Measurements from ENCODE around the gene NCAM1.

The NCAM1 gene

DNA sequence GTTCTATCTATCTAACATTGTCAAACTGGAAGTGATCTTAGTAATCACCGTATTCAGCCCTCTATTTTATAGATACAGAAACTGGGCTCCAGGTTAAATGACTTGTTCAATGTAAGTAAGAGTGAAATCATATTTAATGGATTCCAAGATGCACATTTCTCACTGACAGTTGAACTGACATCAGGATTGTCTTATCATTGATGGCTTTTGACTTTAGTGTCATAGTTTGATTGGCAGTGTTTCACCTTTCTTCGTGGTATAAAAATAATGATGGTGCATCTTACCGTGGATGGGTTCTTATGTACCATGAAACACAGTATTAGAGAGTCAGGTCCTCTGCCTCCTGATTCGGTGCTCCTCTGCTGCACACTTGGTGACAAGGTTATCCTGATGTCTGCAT, 123.1 kb downstream of the NCAM1 start:
- no peak for TF ChIP-seq Cebpa-rat (IDR thresholded peaks at IDR 0.05)
- Histone ChIP-seq H3K36me3 (no peaks in the 10 kb centered on the region), H4K20me1 (no peaks in the 10 kb centered on the region), H3K9ac (no peak overlapping the region), H3K9me3 (replicated peaks in 1 of 11) (no peaks in the 10 kb centered on the region), H3K4me2 (no peak overlapping the region), H3K27ac (no peak overlapping the region), H3K27me3 (no peaks in the 10 kb centered on the region), H3K4me1 (peaks cover 0 to 12% (median 10%) of the 10 kb centered on the region in 10 experiments; a peak in 13 of 20 replicates), H3K4me3 (no peak overlapping the region)

DNA sequence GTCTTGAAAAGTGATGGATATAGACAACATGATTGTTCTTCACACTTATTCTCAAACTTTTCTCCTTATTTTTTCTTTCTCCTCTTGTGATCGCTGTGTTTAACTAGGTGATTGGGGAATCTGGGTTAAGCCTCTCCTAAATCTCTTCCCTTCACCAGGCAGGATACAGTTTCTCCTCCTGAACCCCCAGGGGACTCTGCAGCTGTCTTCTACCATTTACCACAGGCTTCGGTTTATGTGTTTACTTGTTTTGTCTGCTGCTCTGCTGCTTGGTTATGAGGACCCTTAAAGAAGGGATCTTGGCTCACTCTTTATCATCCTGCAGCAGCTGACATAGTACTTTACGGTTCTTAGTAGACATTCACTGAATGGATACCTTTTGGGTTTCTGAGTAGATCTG, 124.2 kb downstream of the NCAM1 start:
- TF ChIP-seq Cebpa-rat (IDR thresholded peaks at IDR 0.05): no peak
- Histone ChIP-seq H3K9me3 (replicated peaks in 1 of 11) (no peaks in the 10 kb centered on the region), H3K9ac (no peak overlapping the region), H3K36me3 (no peaks in the 10 kb centered on the region), H4K20me1 (no peaks in the 10 kb centered on the region), H3K4me3 (no peak overlapping the region), H3K4me1 (peaks cover 0 to 12% (median 10%) of the 10 kb centered on the region in 10 experiments; a peak in 13 of 20 replicates), H3K27ac (no peak overlapping the region), H3K4me2 (peak overlapping the region in 8 of 11 experiments; percentile 1 to 67 (median 48); a peak in 13 of 22 replicates), H3K27me3 (no peaks in the 10 kb centered on the region)

DNA sequence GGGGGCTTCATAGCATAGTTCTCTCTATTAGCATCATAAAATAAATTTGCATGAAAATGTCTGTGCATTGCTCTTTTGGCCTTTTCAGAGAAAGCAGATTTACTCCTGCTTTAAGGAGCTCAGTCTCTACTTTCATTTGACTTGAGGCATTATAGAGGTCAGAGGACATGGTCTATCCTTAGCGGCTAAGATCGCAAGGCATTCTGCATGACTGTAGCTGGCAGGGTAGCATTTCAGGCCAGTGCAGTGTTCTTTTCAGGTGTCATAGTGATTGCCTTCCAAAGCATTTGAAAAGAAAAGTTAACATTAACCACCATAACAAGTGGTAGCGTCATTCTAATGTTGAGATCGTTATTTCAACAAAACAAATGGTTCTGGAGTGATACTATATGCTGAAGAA, 126.5 kb downstream of the NCAM1 start:
- Histone ChIP-seq H3K9me3 (replicated peaks in 1 of 11) (no peaks in the 10 kb centered on the region), H3K4me3 (no peak overlapping the region), H3K36me3 (no peaks in the 10 kb centered on the region), H3K4me1 (peaks cover 0 to 12% (median 11%) of the 10 kb centered on the region in 10 experiments; a peak in 15 of 20 replicates), H3K27ac (no peak overlapping the region), H3K27me3 (no peaks in the 10 kb centered on the region), H3K4me2 (no peak overlapping the region), H3K9ac (no peak overlapping the region), H4K20me1 (no peaks in the 10 kb centered on the region)
- TF ChIP-seq Cebpa-rat (IDR thresholded peaks at IDR 0.05): no peak

- TF ChIP-seq Cebpa-rat (IDR thresholded peaks at IDR 0.05): no peak
- no peak overlapping the region for H3K9ac ChIP-seq
- no peaks in the 10 kb centered on the region for H3K36me3 ChIP-seq
- H3K4me2 ChIP-seq: peak overlapping the region in 1 of 11 experiments; percentile 18; a peak in 1 of 22 replicates
- no peak overlapping the region for H3K4me3 ChIP-seq
- H3K27ac ChIP-seq: no peak overlapping the region
- H3K9me3 ChIP-seq (replicated peaks in 1 of 11): no peaks in the 10 kb centered on the region
- H3K27me3 ChIP-seq: no peaks in the 10 kb centered on the region
- no peaks in the 10 kb centered on the region for H4K20me1 ChIP-seq
- peaks cover 0 to 11% (median 3%) of the 10 kb centered on the region in 10 experiments; a peak in 15 of 20 replicates for H3K4me1 ChIP-seq
Measured at GRCh38 chr11:113090716-113091480, 129.7 kb downstream of the NCAM1 start.

GRCh38 chr11:113091481-113091780, 130.2 kb downstream of the NCAM1 start:
- Histone ChIP-seq H4K20me1 (no peaks in the 10 kb centered on the region), H3K4me3 (no peak overlapping the region), H3K36me3 (no peaks in the 10 kb centered on the region), H3K27ac (no peak overlapping the region), H3K9ac (no peak overlapping the region), H3K27me3 (no peaks in the 10 kb centered on the region), H3K9me3 (replicated peaks in 1 of 11) (no peaks in the 10 kb centered on the region), H3K4me2 (peak overlapping the region in 1 of 11 experiments; percentile 18; a peak in 1 of 22 replicates), H3K4me1 (peaks cover 0 to 11% (median 0%) of the 10 kb centered on the region in 10 experiments; a peak in 2 of 20 replicates)
- no peak for TF ChIP-seq Cebpa-rat (IDR thresholded peaks at IDR 0.05)

DNA sequence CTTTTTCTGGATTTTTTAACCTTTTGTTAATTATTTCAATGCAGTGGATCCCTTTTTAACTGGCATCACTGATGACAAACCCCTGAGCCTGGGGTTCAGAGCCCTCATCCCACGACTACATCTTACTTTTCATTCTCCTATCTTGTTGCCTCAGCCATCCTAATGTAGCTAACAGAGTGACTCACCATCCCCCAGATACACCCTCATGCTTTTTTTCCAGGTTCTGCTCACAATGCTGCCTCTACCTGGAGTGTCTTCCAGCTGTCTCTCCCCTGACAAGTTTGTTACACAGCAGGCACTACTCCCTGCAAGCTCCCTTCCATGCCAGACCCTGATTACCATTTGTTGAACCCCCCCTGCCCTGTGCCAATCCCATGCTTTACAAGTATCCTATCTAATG, 135.4 kb downstream of the NCAM1 start:
- Histone ChIP-seq H3K4me2 (no peak overlapping the region), H3K36me3 (no peaks in the 10 kb centered on the region), H3K9ac (no peak overlapping the region), H3K27ac (no peak overlapping the region), H3K27me3 (no peaks in the 10 kb centered on the region), H3K4me3 (no peak overlapping the region), H3K9me3 (replicated peaks in 1 of 11) (no peaks in the 10 kb centered on the region), H3K4me1 (peaks cover 0 to under 1% (median 0%) of the 10 kb centered on the region in 10 experiments; a peak in 1 of 20 replicates), H4K20me1 (no peaks in the 10 kb centered on the region)
- no peak for TF ChIP-seq Cebpa-rat (IDR thresholded peaks at IDR 0.05)

DNA sequence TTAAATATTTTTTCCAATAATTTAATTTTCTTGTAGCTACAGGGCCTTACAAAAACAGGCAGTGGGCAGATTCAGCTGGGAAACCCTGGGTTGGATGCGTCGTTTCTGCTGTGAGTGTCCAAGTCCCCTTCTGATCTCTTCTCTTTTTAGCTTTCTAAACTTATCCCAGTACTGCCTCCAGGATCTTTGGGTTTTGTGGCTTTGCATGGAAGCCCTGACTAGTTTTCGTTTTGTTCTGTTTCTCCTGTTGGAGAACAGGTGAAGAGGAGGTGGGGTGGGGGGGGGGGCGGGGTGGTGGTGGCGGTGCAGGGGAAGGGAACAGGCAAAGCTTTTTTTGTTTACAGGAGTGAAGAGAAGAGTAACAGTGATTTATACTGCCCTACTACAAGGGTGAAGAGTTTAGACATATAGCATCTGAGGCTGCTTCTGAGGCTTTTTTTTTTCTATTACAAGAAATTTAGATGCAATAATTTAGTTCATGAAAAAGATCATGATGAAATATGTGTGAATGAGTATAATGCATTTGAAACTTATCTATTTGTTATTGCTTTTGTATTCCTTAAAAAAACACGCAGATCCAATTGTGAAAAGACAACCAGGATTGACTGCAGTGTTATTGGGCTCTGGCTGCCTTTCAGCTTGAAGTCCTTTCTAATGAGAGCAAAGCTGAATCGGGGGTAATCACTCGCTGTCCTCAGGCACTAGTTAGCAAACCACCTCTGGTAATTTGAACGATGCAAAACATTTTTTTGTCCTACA, 142.9 kb downstream of the NCAM1 start:
- Histone ChIP-seq H3K4me2 (no peak overlapping the region), H3K36me3 (no peaks in the 10 kb centered on the region), H3K27ac (no peak overlapping the region), H3K9ac (no peak overlapping the region), H3K4me3 (no peak overlapping the region), H3K9me3 (replicated peaks in 1 of 11) (no peaks in the 10 kb centered on the region), H4K20me1 (no peaks in the 10 kb centered on the region), H3K27me3 (no peaks in the 10 kb centered on the region), H3K4me1 (peaks cover 0 to 18% (median 11%) of the 10 kb centered on the region in 10 experiments; a peak in 13 of 20 replicates)
- TF ChIP-seq Cebpa-rat (IDR thresholded peaks at IDR 0.05): no peak

- Histone ChIP-seq H3K9me3 (replicated peaks in 1 of 11) (no peaks in the 10 kb centered on the region), H3K27ac (no peak overlapping the region), H3K4me2 (no peak overlapping the region), H3K27me3 (no peaks in the 10 kb centered on the region), H3K4me3 (no peak overlapping the region), H3K36me3 (no peaks in the 10 kb centered on the region), H3K9ac (no peak overlapping the region), H3K4me1 (peaks cover 0 to 18% (median 11%) of the 10 kb centered on the region in 10 experiments; a peak in 13 of 20 replicates), H4K20me1 (no peaks in the 10 kb centered on the region)
- no peak for TF ChIP-seq Cebpa-rat (IDR thresholded peaks at IDR 0.05)
Measured at GRCh38 chr11:113104691-113105251, 143.6 kb downstream of the NCAM1 start.

- Histone ChIP-seq H3K4me2 (no peak overlapping the region), H3K27me3 (no peaks in the 10 kb centered on the region), H3K27ac (no peak overlapping the region), H4K20me1 (no peaks in the 10 kb centered on the region), H3K9ac (no peak overlapping the region), H3K4me1 (peaks cover 0 to 18% (median 11%) of the 10 kb centered on the region in 10 experiments; a peak in 13 of 20 replicates), H3K4me3 (no peak overlapping the region), H3K9me3 (replicated peaks in 1 of 11) (no peaks in the 10 kb centered on the region), H3K36me3 (no peaks in the 10 kb centered on the region)
- no peak for TF ChIP-seq Cebpa-rat (IDR thresholded peaks at IDR 0.05)
Measured at GRCh38 chr11:113105592-113105991, 144.4 kb downstream of the NCAM1 start.
